Endothelial cell (in vitro differentiated cells): Measurements from ENCODE around the gene GNAI2. TPM values are rescaled to one million over a fixed set of nuclear protein-coding genes. Genes with fewer than 3 reads are reported as not detected.

Source experiments
- DNase-seq: peaks from one replicate; pipeline ENCODE4 v3.0.0; 2021; ENCODE audit warnings: low spot score
- H3K27ac Mint-ChIP-seq: one replicate; pipeline ENCODE4 v1.8.0; 2021; ENCODE audit warnings: mixed read lengths, inconsistent platforms; ENCODE audit not compliant: unreplicated experiment
- H3K27me3 Mint-ChIP-seq: one replicate; pipeline ENCODE4 v1.8.0; 2021; ENCODE audit warnings: mild to moderate bottlenecking, moderate library complexity, mixed read lengths, inconsistent platforms; ENCODE audit not compliant: unreplicated experiment
- H3K36me3 Mint-ChIP-seq: one replicate; pipeline ENCODE4 v1.8.0; 2021; ENCODE audit warnings: mild to moderate bottlenecking, low read depth, mixed read lengths, inconsistent platforms; ENCODE audit not compliant: unreplicated experiment
- H3K4me1 Mint-ChIP-seq: one replicate; pipeline ENCODE4 v1.8.0; 2021; ENCODE audit warnings: mild to moderate bottlenecking, mixed read lengths, inconsistent platforms; ENCODE audit not compliant: unreplicated experiment
- H3K4me3 Mint-ChIP-seq: one replicate; pipeline ENCODE4 v1.8.0; 2021; ENCODE audit warnings: mild to moderate bottlenecking, mixed read lengths, inconsistent platforms; ENCODE audit not compliant: unreplicated experiment
- H3K9me3 Mint-ChIP-seq: one replicate; pipeline ENCODE4 v1.8.0; 2021; ENCODE audit warnings: mixed read lengths, inconsistent platforms; ENCODE audit not compliant: unreplicated experiment
- CTCF ChIP-seq: fragments of 200-600 bp; sonication (generic); IDR thresholded peaks from one replicate; pipeline ENCODE4 v1.5.0; 2021; ENCODE audit warnings: antibody characterized with exemption; ENCODE audit not compliant: unreplicated experiment
- total RNA-seq: library from RNA; stranded (reverse); fragmentation: NEBNext Ultra II Directional; extraction: Animal tissue kit (Norgen Biotek cat#: 25700); gene quantifications from one replicate; pipeline ENCODE4 v1.2.1, GENCODE V29; 2021; ENCODE audit not compliant: unreplicated experiment

GNAI2 gene
- total RNA-seq, 1 donor from 2014 or later: 771 TPM

DNA sequence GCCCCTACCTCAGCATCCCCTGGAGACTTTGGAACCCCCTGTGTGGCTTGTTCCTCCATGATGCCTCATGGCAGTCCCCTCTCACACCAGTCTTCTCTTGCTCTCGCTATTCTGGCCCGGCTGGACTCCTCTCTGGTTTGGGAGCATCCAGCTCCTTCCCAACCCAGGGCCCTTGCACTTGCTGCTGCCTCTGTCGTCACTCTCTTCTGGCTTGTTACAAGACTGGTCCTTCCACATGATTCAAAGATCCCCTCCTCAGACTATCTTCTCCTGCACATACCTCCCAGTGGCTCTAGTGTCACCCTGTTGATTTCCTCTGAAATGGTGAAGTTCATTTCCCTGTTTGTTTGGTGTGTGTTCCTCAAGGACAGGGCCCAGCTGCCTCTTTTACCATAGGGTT is 6.5 kb upstream of the GNAI2 start:
- DNase-seq: no peak
- Mint-ChIP-seq H3K27ac (peak overlapping the region; percentile 75), H3K36me3 (peaks cover 6% of the 10 kb centered on the region), H3K9me3 (no peaks in the 10 kb centered on the region), H3K4me1 (peaks cover 23% of the 10 kb centered on the region), H3K4me3 (peak overlapping the region; percentile 0), H3K27me3 (peaks cover 18% of the 10 kb centered on the region)
- no peak for TF ChIP-seq CTCF

DNA sequence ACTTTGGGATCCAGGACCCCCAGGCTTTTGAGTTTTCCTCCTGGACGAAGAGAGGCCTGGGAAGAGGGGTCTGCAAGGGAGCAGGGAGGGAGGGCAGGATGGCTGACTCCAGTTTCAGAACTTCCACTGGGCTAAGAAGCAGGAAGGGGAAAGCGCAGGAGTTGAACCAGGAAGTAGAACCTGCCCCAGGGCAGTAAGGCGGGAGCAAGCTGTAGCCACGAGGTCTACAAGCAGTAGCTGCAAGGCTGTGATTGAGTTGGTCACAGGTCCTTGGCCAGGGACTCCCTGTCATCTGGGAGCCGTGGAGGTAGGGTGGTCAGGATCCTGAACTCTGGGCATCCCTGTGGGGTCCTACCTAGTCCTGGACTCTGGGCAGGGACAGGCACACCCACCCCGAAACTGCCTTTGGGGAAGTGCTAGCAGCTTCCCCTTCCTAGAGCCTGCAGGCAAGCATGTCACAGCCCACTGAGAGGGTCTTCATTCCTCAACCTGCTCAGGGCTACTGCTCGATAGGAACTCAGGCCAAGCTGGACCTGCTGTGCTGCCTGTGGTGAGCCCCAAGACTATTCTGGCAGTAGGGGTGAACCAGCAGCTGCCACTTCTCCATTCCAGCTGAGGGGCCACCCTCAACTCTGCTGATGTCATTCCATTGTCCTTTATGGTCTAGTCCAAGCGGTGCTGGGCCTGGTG is 5.8 kb upstream of the GNAI2 start:
- no peaks in the 10 kb centered on the region for H3K9me3 Mint-ChIP-seq
- H3K4me1 Mint-ChIP-seq: peaks cover 23% of the 10 kb centered on the region
- no peak for DNase-seq
- no peak overlapping the region for H3K4me3 Mint-ChIP-seq
- no peak for TF ChIP-seq CTCF
- no peak overlapping the region for H3K27ac Mint-ChIP-seq
- H3K36me3 Mint-ChIP-seq: peaks cover 6% of the 10 kb centered on the region
- H3K27me3 Mint-ChIP-seq: peaks cover 17% of the 10 kb centered on the region

- Mint-ChIP-seq H3K27me3 (peaks cover 17% of the 10 kb centered on the region), H3K4me1 (peaks cover 23% of the 10 kb centered on the region), H3K27ac (no peak overlapping the region), H3K4me3 (no peak overlapping the region), H3K36me3 (peaks cover 6% of the 10 kb centered on the region), H3K9me3 (no peaks in the 10 kb centered on the region)
- no peak for DNase-seq
- no peak for TF ChIP-seq CTCF
Observed at GRCh38 chr3:50230794-50231125, 5.2 kb upstream of the GNAI2 start.

- peaks cover 27% of the 10 kb centered on the region for H3K4me1 Mint-ChIP-seq
- no peaks in the 10 kb centered on the region for H3K9me3 Mint-ChIP-seq
- H3K27me3 Mint-ChIP-seq: peaks cover 21% of the 10 kb centered on the region
- peaks cover 6% of the 10 kb centered on the region for H3K36me3 Mint-ChIP-seq
- TF ChIP-seq CTCF: no peak
- H3K27ac Mint-ChIP-seq: no peak overlapping the region
- H3K4me3 Mint-ChIP-seq: peak overlapping the region; percentile 21
- DNase-seq: no peak
Observed at GRCh38 chr3:50231581-50231980, 4.4 kb upstream of the GNAI2 start.

GRCh38 chr3:50232303-50232702 is 3.7 kb upstream of the GNAI2 start:
- no peak overlapping the region for H3K4me3 Mint-ChIP-seq
- no peak for DNase-seq
- H3K27ac Mint-ChIP-seq: no peak overlapping the region
- TF ChIP-seq CTCF: no peak
- peaks cover 13% of the 10 kb centered on the region for H3K36me3 Mint-ChIP-seq
- H3K27me3 Mint-ChIP-seq: peaks cover 21% of the 10 kb centered on the region
- peaks cover 29% of the 10 kb centered on the region for H3K4me1 Mint-ChIP-seq
- H3K9me3 Mint-ChIP-seq: no peaks in the 10 kb centered on the region
